Motor neuron (in vitro differentiated cells): ENCODE measurements around the gene ACTR3. TPM values are rescaled to one million over a fixed set of nuclear protein-coding genes. Genes with fewer than 3 reads are reported as not detected.
"Not testable (repeated sequence)": the region's sequence is repeated elsewhere in the genome, so short reads cannot be mapped to it uniquely, and the experiment has no call there.

Experiments used
- ATAC-seq, 8 experiments: fragments of 200-7000 bp; cut with Tn5 transposase; replicated peaks in 6 of 8; 2 replicates each; pipeline ENCODE4 v1.8.0; 2021; ENCODE audit warnings: mild to moderate bottlenecking in 8 of 8, moderate library complexity in 8 of 8
- H3K27ac ChIP-seq, 2 donors: fragments of 250-450 bp; sonication (Bioruptor Pico); 2 replicates each; pipeline ENCODE4 v1.9.0; 2021; ENCODE audit warnings: antibody characterized with exemption in 2 of 2, mild to moderate bottlenecking in 2 of 2, moderate library complexity in 1 of 2
- H3K4me1 ChIP-seq, 2 donors: fragments of 250-450 bp; sonication (Bioruptor Pico); replicated peaks in 1 of 2; 2 replicates each; pipeline ENCODE4 v1.6.1; 2021; ENCODE audit warnings: antibody characterized with exemption in 2 of 2, mild to moderate bottlenecking in 2 of 2, moderate library complexity in 1 of 2
- H3K4me3 ChIP-seq, 5 donors: fragments of 250-450 bp; sonication (Bioruptor Pico); 2 replicates each; pipeline ENCODE4 v1.9.0; 2021; ENCODE audit warnings: antibody characterized with exemption in 5 of 5, mild to moderate bottlenecking in 5 of 5, moderate library complexity in 4 of 5
- WGBS, 10 experiments: fragments of 450-650 bp; shearing (Covaris generic); methylation state at CpG; one replicate each; pipeline ENCODE4 v1.0.0; 2022; 5-methylcytosine and 5-hydroxymethylcytosine counted together
- in situ Hi-C, 9 experiments: fragments of 400-800 bp; cut with MboI; loops; one replicate each; pipeline ENCODE4 v1.15.0; 2021; ENCODE audit warnings: low sequenced_read_pairs in 9 of 9, low pct_unique_long_range_greater_than_20kb in 2 of 9; ENCODE audit not compliant: unreplicated experiment in 9 of 9
- total RNA-seq, 8 experiments: library from RNA; unstranded; fragments of 300-600 nt; gene quantifications; 2 replicates each; pipeline versions ENCODE4 v1.2.3 to v1.2.4, GENCODE V29; 2022

ACTR3 gene
- total RNA-seq, 8 experiments from 2014 or later: 69.7 to 323 (median 135) TPM

DNA sequence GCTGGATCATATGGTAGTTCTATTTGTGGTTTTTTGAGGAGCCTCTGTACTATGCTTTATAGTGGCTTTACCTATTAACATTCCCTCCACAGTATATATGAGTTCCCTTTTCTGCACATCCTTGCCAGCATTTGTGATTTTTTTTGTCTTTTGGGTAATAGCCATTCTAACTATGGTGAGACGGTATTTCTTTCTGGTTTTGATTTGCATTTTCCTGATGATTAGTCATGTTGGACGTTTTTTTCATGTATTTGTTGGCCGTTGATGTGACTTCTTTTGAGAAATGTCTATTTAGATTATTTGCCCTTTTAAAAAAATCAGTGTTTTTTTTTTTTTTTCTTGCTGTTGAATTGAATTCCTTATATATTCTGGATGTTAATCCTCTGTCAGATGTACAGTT lies 31.1 kb downstream of the ACTR3 start:
- H3K4me3 ChIP-seq: no peak overlapping the region
- no peak for ATAC-seq
- in situ Hi-C loops: no loop called here

DNA sequence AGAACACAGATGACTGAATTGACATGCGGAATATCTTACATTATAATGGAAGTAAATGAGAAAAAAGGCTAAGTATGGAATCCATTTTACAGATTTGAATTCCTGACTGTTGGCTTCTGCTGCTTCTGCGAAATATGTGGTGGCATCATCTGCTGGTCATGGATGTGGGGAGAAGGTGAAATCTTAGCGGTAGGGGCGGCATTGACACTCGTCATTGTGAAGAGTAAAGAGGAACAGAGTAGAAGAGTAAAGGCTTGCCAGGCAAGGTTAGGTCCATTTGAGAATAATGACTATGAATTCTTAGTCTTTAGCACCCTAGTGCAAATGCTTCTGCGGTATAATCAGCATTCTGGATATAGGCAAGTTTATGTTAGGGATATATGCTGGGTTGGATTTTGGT lies 32.4 kb downstream of the ACTR3 start:
- 87 to 100% (median 100%) methylated on average over 2 to 6 of the region's 6 CpGs; no CpG with 5 or more reads in 1 of the 10 experiments for WGBS, 10 experiments
- ATAC-seq: no peak
- Histone ChIP-seq H3K27ac (no peak overlapping the region), H3K4me1 (no peaks in the 10 kb centered on the region), H3K4me3 (no peak overlapping the region)
- in situ Hi-C loops: no loop called here

More for the DNA sequence above, 31.1 kb downstream of the ACTR3 start:
- WGBS, 10 experiments: 0 to 100% (median 90%) methylated on average over 1 to 3 of the region's 3 CpGs
- Histone ChIP-seq H3K27ac (no peak overlapping the region), H3K4me1 (no peaks in the 10 kb centered on the region)

- no peak for ATAC-seq
- in situ Hi-C loops: no loop called here
- H3K4me3 ChIP-seq: no peak overlapping the region
- H3K4me1 ChIP-seq: no peaks in the 10 kb centered on the region
- 65 to 100% (median 96%) methylated on average over 1 to 3 of the region's 3 CpGs for WGBS, 10 experiments
- H3K27ac ChIP-seq: no peak overlapping the region
Measured at GRCh38 chr2:113922784-113923183, 32.9 kb downstream of the ACTR3 start.

GRCh38 chr2:113925884-113926283 lies 36.0 kb downstream of the ACTR3 start:
- ATAC-seq: no peak
- in situ Hi-C loops: no loop called here
- Histone ChIP-seq H3K4me3 (no peak overlapping the region), H3K4me1 (no peaks in the 10 kb centered on the region), H3K27ac (no peak overlapping the region)
- 44 to 100% (median 86%) methylated on average over 2 to 6 of the region's 6 CpGs for WGBS, 10 experiments

- Histone ChIP-seq H3K27ac (no peak overlapping the region), H3K4me1 (no peaks in the 10 kb centered on the region), H3K4me3 (no peak overlapping the region)
- 90 to 100% (median 100%) methylated on average over 1 to 3 of the region's 3 CpGs; no CpG with 5 or more reads in 3 of the 10 experiments for WGBS, 10 experiments
- ATAC-seq: no peak
- in situ Hi-C loops: no loop called here
Measured at GRCh38 chr2:113926314-113926713, 36.4 kb downstream of the ACTR3 start.

DNA sequence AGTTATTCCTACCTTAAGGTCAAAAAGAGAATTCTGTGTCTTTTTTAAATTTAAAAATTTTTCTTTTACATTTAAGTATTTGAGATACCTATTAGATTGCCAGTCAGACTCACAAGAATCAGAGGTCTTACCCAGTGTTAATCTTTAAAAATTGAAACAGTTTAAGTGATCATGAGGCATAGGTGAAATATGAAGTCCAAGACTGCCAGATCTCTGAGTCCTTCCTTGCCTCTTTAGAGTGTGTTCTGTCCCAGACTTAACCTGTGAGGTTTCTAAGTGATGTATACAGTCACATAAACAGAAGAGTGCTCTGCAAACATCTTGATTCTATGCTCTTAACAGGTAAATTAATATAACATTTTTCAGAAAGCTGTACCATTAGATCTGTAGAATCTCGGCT lies 40.6 kb downstream of the ACTR3 start:
- WGBS, 10 experiments: 75 to 100% (median 100%) methylated on average over 1 of the region's 1 CpG; no CpG with 5 or more reads in 3 of the 10 experiments
- no peak overlapping the region for H3K4me3 ChIP-seq
- no peak overlapping the region for H3K27ac ChIP-seq
- in situ Hi-C loops: no loop called here
- ATAC-seq: peak in 1 of 8 experiments; percentile 16
- no peaks in the 10 kb centered on the region for H3K4me1 ChIP-seq

GRCh38 chr2:113937501-113937900 lies 47.6 kb downstream of the ACTR3 start:
- in situ Hi-C loops: no loop called here
- Histone ChIP-seq H3K4me3 (no peak overlapping the region), H3K4me1 (no peaks in the 10 kb centered on the region), H3K27ac (no peak overlapping the region)
- no peak for ATAC-seq

GRCh38 chr2:113940891-113941290 lies 51.0 kb downstream of the ACTR3 start:
- no peak for ATAC-seq
- in situ Hi-C loops: no loop called here
- 20 to 100% (median 96%) methylated on average over 1 to 5 of the region's 5 CpGs; no CpG with 5 or more reads in 1 of the 10 experiments for WGBS, 10 experiments
- Histone ChIP-seq H3K4me3 (no peak overlapping the region), H3K27ac (no peak overlapping the region), H3K4me1 (no peaks in the 10 kb centered on the region)

- not testable (repeated sequence) for H3K4me3 ChIP-seq
- WGBS, 10 experiments: 88 to 100% (median 100%) methylated on average over 2 of the region's 2 CpGs; no CpG with 5 or more reads in 1 of the 10 experiments
Measured at GRCh38 chr2:113945784-113946183, 55.9 kb downstream of the ACTR3 start.

DNA sequence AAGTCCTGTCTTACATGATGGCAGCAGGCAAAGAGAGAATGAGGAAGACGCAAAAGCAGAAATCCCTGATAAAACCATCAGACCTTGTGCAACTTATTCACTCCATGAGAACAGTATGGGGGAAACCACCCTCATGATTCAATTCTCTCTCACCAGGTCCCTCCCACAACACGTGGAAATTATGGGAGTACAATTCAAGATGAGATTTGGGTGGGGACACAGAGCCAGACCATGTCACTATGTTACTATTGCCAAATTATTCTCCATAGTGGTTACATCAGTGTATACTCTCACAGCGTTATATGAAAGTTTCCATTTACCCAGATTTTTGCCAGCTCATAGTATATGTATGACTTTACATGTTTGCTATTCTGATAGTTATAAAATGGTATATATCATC lies 61.0 kb downstream of the ACTR3 start:
- H3K27ac ChIP-seq, H3K4me1 ChIP-seq, in situ Hi-C loops, H3K4me3 ChIP-seq: not testable (repeated sequence)
- WGBS, 10 experiments: 25 to 100% (median 85%) methylated on average over 1 to 3 of the region's 3 CpGs
- peak in 2 of 8 experiments; percentile 67 to 82 for ATAC-seq

More at GRCh38 chr2:113945784-113946183, 55.9 kb downstream of the ACTR3 start:
- H3K4me1 ChIP-seq, in situ Hi-C loops, H3K27ac ChIP-seq, ATAC-seq: not testable (repeated sequence)

GRCh38 chr2:113961000-113961399 lies 71.1 kb downstream of the ACTR3 start:
- H3K27ac ChIP-seq: no peak overlapping the region
- H3K4me3 ChIP-seq: no peak overlapping the region
- in situ Hi-C loops: no loop called here
- no peaks in the 10 kb centered on the region for H3K4me1 ChIP-seq
- no peak for ATAC-seq
- WGBS, 10 experiments: 84 to 100% (median 96%) methylated on average over 4 to 5 of the region's 5 CpGs

GRCh38 chr2:113962692-113963480 lies 73.0 kb downstream of the ACTR3 start:
- peak in 2 of 8 experiments; percentile 14 to 39 for ATAC-seq
- no peak overlapping the region for H3K27ac ChIP-seq
- H3K4me1 ChIP-seq: peaks cover 4 to 6% of the 10 kb centered on the region in 2 donors
- no peak overlapping the region for H3K4me3 ChIP-seq
- WGBS, 10 experiments: 80 to 100% (median 92%) methylated on average over 1 to 4 of the region's 4 CpGs; no CpG with 5 or more reads in 1 of the 10 experiments
- in situ Hi-C loops: no loop called here

DNA sequence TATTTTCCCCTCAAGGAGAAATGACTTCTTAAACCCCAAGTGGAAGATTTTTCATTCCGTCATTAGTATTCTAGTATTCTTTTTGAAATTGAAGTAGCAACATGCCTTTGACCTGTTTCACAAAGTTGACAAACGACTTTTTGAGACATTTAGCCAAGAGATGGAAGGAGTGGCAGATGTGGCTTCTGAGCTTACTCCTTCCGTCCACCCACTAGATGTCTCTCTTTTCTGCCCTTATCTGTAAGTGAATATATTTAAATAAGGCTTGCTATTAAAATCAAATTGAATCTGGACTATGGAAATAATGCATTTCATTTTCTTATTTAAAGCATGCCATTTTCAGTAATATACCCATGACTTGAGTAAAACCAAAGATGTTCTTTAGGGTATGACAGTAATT lies 74.1 kb downstream of the ACTR3 start:
- Histone ChIP-seq H3K4me1 (peaks cover 4 to 6% of the 10 kb centered on the region in 2 donors), H3K27ac (no peak overlapping the region), H3K4me3 (no peak overlapping the region)
- in situ Hi-C loops: no loop called here
- 23 to 93% (median 72%) methylated on average over 1 to 3 of the region's 3 CpGs; no CpG with 5 or more reads in 3 of the 10 experiments for WGBS, 10 experiments
- ATAC-seq: peak in 1 of 8 experiments; percentile 5

- no peak overlapping the region for H3K4me3 ChIP-seq
- H3K4me1 ChIP-seq: peaks cover 4 to 6% of the 10 kb centered on the region in 2 donors
- in situ Hi-C loops: no loop called here
- WGBS, 10 experiments: 29 to 100% (median 86%) methylated on average over 1 to 5 of the region's 5 CpGs
- no peak overlapping the region for H3K27ac ChIP-seq
- no peak for ATAC-seq
Measured at GRCh38 chr2:113964436-113964835, 74.5 kb downstream of the ACTR3 start.
